Tibial artery (tissue), 4 donors: Measurements from ENCODE around the gene ADPRHL1.

Experiments
- DNase-seq, 2 donors: peaks; one replicate each; pipeline ENCODE4 v3.0.0-alpha.2; 2019
- H3K27ac ChIP-seq, 2 donors: fragments of 200-600 bp; sonication (generic) in 1 of 2; 1 replicate in 1 of 2; 2 replicates in 1 of 2; pipeline ENCODE4 v1.5.1; 2018 to 2019; ENCODE audit warnings: mild to moderate bottlenecking in 1 of 2
- H3K27me3 ChIP-seq, 2 donors: fragments of 200-600 bp; sonication (generic) in 1 of 2; one replicate each; pipeline versions ENCODE4 v1.5.1 to v1.6.0; 2016 to 2019
- H3K36me3 ChIP-seq, 3 donors: fragments of 200-600 bp; sonication (generic) in 2 of 3; one replicate each; pipeline ENCODE4 v1.5.1; 2016 to 2019; ENCODE audit warnings: mild to moderate bottlenecking in 2 of 3
- H3K4me1 ChIP-seq, 4 donors: fragments of 200-600 bp; sonication (generic) in 2 of 4; 1 replicate in 3 of 4; 2 replicates in 1 of 4; pipeline ENCODE4 v1.5.1; 2016 to 2019
- H3K4me3 ChIP-seq, 2 donors: fragments of 200-600 bp; sonication (generic) in 1 of 2; 1 replicate in 1 of 2; 2 replicates in 1 of 2; pipeline ENCODE4 v1.5.1; 2018 to 2019; ENCODE audit warnings: mild to moderate bottlenecking in 2 of 2
- H3K9me3 ChIP-seq, 3 donors: fragments of 200-600 bp; sonication (generic) in 1 of 3; one replicate each; pipeline ENCODE4 v1.5.1; 2016 to 2019
- CTCF ChIP-seq, 2 experiments: fragments of 200-600 bp in 1 of 2; fragments of 450-650 bp in 1 of 2; IDR thresholded peaks; one replicate each; pipeline ENCODE4 v1.5.1; 2017 to 2019; ENCODE audit warnings: antibody characterized with exemption in 2 of 2, mild to moderate bottlenecking in 1 of 2, moderate library complexity in 1 of 2
- intact Hi-C: fragments of 100-400 bp; cut with DNase I; formaldehyde crosslinking; loops from one replicate; pipeline ENCODE4 v1.15.0; 2023; ENCODE audit warnings: low total_unique reads

Gene ADPRHL1

GRCh38 chr13:113399755-113400149 is 53.5 kb downstream of the ADPRHL1 start:
- Histone ChIP-seq H3K27me3 (no peaks in the 10 kb centered on the region), H3K27ac (peak overlapping the region; percentile 88 to 92), H3K9me3 (no peaks in the 10 kb centered on the region), H3K4me3 (no peak overlapping the region), H3K4me1 (peaks cover 0 to 35% (median 29%) of the 10 kb centered on the region in 4 donors), H3K36me3 (peaks cover 0 to 1% (median 0%) of the 10 kb centered on the region in 3 donors)
- intact Hi-C loops: no loop called here
- no peak for TF ChIP-seq CTCF (IDR thresholded peaks at IDR 0.05)
- peak in 1 of 2 donors; percentile 56 for DNase-seq

DNA sequence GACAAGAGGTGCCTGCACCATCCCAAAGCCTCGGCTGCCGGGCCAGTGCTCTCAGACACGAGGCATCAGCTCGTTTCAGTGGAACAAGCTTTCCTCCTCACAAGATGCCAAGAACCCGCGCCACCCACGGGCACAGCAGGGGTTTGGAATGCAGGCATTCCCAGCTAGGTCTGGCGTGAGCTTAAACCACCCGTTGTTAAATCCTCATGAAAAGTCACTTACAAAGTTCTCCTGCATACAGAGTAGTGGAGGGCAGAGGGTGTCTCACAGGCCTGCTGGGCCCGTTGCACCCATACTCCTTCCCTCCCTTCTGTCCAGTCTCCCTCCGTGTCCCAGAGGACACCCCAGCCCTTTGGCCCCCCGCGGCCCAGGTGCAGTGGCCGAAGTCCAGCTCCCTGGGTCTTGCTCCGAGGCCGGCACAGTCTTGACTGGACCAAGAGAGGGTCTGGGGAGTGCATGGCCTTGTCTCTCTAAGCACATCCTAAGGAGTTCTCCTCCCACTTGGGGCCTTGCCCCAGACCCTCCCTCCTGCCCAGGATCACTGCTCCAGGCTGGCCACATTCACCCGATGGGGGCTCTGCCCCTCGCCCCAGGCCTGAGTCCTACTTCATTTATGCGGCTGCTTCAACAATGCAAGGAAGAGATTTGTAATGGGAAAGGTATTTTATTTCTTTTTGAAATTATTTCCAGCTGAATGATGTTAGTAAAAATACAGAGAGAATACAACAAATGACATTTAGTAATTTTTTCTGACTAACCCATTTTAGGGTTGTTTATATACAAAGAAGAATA is 54.1 kb downstream of the ADPRHL1 start:
- H3K36me3 ChIP-seq: no peaks in the 10 kb centered on the region
- peaks cover 0 to 38% (median 32%) of the 10 kb centered on the region in 4 donors for H3K4me1 ChIP-seq
- TF ChIP-seq CTCF (IDR thresholded peaks at IDR 0.05): no peak
- H3K27ac ChIP-seq: peak overlapping the region; percentile 88 to 92
- H3K27me3 ChIP-seq: no peaks in the 10 kb centered on the region
- DNase-seq: peak in 1 of 2 donors; percentile 78
- no peaks in the 10 kb centered on the region for H3K9me3 ChIP-seq
- intact Hi-C loops: no loop called here
- no peak overlapping the region for H3K4me3 ChIP-seq

DNA sequence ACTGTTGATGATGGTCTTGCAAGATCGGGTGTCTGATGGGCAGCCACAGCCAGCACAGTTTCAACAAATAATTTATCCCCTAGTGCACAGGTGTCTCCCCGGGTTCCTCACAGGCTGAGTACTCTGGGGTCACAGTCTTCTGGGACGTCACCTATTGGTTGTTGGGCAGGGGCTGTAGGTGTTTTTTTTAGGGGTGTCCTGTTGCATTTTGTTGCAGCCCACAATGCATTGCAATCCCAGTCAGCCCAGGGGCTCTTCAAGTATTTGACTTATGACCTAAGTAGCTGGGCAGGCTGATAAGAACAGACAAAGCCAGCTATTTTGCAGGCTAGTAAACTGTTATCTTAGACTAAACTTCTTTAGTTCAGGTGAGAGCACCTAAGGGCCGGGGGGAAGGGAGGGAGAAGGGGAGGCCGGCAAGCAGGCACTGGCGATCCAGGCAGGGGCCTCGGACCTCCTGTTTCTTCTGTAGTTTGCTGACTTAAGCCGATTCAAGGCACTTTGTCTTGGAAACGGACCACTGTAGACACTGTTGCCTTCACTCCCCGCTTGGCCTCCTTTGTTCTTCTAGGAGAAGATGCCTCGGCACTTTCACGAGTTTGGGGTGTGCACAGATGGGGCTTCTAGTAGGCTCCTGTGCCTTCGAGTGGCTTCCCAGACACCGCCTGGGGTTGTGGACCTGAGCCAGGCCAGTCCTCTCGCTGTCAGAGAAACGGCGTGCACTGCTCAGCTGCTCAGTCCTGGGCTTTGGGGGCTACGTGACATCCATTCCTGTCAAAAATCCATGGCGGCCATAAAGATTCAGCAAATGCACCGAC is 55.5 kb downstream of the ADPRHL1 start:
- no peak overlapping the region for H3K4me3 ChIP-seq
- no peaks in the 10 kb centered on the region for H3K27me3 ChIP-seq
- intact Hi-C loops: no loop called here
- DNase-seq: peak in 1 of 2 donors; percentile 45
- TF ChIP-seq CTCF (IDR thresholded peaks at IDR 0.05): no peak
- H3K27ac ChIP-seq: peak overlapping the region; percentile 88 to 92
- no peaks in the 10 kb centered on the region for H3K36me3 ChIP-seq
- H3K9me3 ChIP-seq: no peaks in the 10 kb centered on the region
- peaks cover 0 to 48% (median 40%) of the 10 kb centered on the region in 4 donors for H3K4me1 ChIP-seq

GRCh38 chr13:113394339-113394640 is 59.0 kb downstream of the ADPRHL1 start:
- intact Hi-C loops: loop anchor here (5.0 kb wide), 1 partner anchor 63 kb away; no protein-coding TSS in a partner anchor
- Histone ChIP-seq H3K27me3 (no peaks in the 10 kb centered on the region), H3K4me3 (peak overlapping the region; percentile 64 to 71), H3K36me3 (no peaks in the 10 kb centered on the region), H3K27ac (no peak overlapping the region), H3K9me3 (no peaks in the 10 kb centered on the region), H3K4me1 (peaks cover 0 to 26% (median 20%) of the 10 kb centered on the region in 4 donors)
- no peak for DNase-seq
- TF ChIP-seq CTCF (IDR thresholded peaks at IDR 0.05): peak in 1 of 2 experiments; percentile 13

DNA sequence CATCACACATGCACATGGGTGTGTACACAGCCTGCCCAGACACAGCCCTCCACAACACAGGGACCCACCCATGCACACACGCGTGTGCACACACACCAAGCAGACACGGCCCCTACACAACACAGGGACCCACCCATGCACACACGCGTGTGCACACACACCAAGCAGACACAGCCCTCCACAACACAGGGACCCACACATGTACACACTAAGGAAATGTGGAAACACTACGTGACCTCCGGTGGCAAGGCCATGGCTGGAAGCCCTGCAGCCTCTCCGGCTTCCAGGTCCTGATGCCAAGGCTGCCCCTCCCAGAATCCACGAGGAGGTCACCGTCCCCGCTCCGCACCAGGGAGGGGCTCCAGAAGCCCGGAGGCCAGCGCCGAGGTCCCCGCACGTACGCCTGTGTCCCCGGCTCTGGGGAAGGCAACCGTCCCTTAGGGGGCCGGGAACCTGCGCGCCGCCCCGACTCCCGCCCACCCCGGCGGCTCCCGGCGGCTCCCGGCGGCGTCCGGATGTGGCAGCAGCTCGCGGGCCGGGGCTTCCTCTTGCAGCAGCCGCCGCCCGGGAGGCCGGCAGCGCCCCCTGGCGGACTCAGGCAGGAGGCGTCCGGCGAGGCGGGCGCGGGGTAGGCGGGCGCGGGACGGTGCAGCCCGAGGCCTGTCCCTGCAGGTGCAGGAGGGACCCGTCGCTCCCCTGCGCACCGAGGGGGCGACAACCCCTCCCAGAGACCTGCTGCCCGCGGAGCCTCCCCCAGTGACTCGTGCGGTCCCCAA is 59.5 kb downstream of the ADPRHL1 start:
- Histone ChIP-seq H3K9me3 (no peaks in the 10 kb centered on the region), H3K4me3 (peak overlapping the region; percentile 64 to 71), H3K27ac (peak overlapping the region; percentile 43 to 59), H3K27me3 (no peaks in the 10 kb centered on the region), H3K36me3 (no peaks in the 10 kb centered on the region), H3K4me1 (peaks cover 0 to 21% (median 15%) of the 10 kb centered on the region in 4 donors)
- intact Hi-C loops: loop anchor here (5.0 kb wide), 1 partner anchor 64 kb away; no protein-coding TSS in a partner anchor
- DNase-seq: peak; percentile 77 to 85
- peak; percentile 92 to 94 for TF ChIP-seq CTCF (IDR thresholded peaks at IDR 0.05)
